ENCODE results near the gene RNF175.

RNF175 gene

GRCh38 chr4:153792618-153793247 is 32.9 kb upstream of the RNF175 start:
- TF ChIP-seq POU2F2 (IDR thresholded peaks at IDR 0.05; ENCODE audit: low read depth, low read length) (no peak), PAX5 (IDR thresholded peaks at IDR 0.05; ENCODE audit: insufficient read depth, low read length, severe bottlenecking) (no peak), SPI1 (IDR thresholded peaks at IDR 0.05; ENCODE audit: low read depth, low read length) (no peak), TAF1 (IDR thresholded peaks at IDR 0.05; ENCODE audit: low read depth, low read length) (no peak), POLR2AphosphoS5 (IDR thresholded peaks at IDR 0.05; ENCODE audit: low read depth, low read length) (no peak), POLR2A (IDR thresholded peaks at IDR 0.05; ENCODE audit: low read depth, low read length) (no peak)
- DNase-seq (ENCODE audit: insufficient read length, low spot score): no peak
- FAIRE-seq: no peak

GRCh38 chr4:153791746-153792617 is 32.2 kb upstream of the RNF175 start:
- no peak for TF ChIP-seq POLR2AphosphoS5 (IDR thresholded peaks at IDR 0.05; ENCODE audit: low read depth, low read length)
- TF ChIP-seq POLR2A (IDR thresholded peaks at IDR 0.05; ENCODE audit: low read depth, low read length): no peak
- TF ChIP-seq POU2F2 (IDR thresholded peaks at IDR 0.05; ENCODE audit: low read depth, low read length): no peak
- TF ChIP-seq SPI1 (IDR thresholded peaks at IDR 0.05; ENCODE audit: low read depth, low read length): no peak
- TF ChIP-seq PAX5 (IDR thresholded peaks at IDR 0.05; ENCODE audit: insufficient read depth, low read length, severe bottlenecking): no peak
- no peak for TF ChIP-seq TAF1 (IDR thresholded peaks at IDR 0.05; ENCODE audit: low read depth, low read length)
- no peak for DNase-seq (ENCODE audit: insufficient read length, low spot score)
- FAIRE-seq: no peak

- FAIRE-seq (no peak), DNase-seq (ENCODE audit: insufficient read length, low spot score) (no peak)
- TF ChIP-seq POLR2A (IDR thresholded peaks at IDR 0.05; ENCODE audit: low read depth, low read length): no peak
Observed at GRCh38 chr4:153790962-153791551, 31.2 kb upstream of the RNF175 start.

GRCh38 chr4:153790500-153790865 is 30.7 kb upstream of the RNF175 start:
- TF ChIP-seq SPI1 (IDR thresholded peaks at IDR 0.05; ENCODE audit: low read depth, low read length): no peak
- no peak for DNase-seq (ENCODE audit: insufficient read length, low spot score)
- no peak for FAIRE-seq

- FAIRE-seq: no peak
- TF ChIP-seq POLR2AphosphoS5 (IDR thresholded peaks at IDR 0.05; ENCODE audit: low read depth, low read length) (no peak), SPI1 (IDR thresholded peaks at IDR 0.05; ENCODE audit: low read depth, low read length) (no peak), POLR2A (IDR thresholded peaks at IDR 0.05; ENCODE audit: low read depth, low read length) (no peak), TAF1 (IDR thresholded peaks at IDR 0.05; ENCODE audit: low read depth, low read length) (no peak), PAX5 (IDR thresholded peaks at IDR 0.05; ENCODE audit: insufficient read depth, low read length, severe bottlenecking) (no peak), POU2F2 (IDR thresholded peaks at IDR 0.05; ENCODE audit: low read depth, low read length) (no peak)
- no peak for DNase-seq (ENCODE audit: insufficient read length, low spot score)
Observed at GRCh38 chr4:153789741-153790499, 30.1 kb upstream of the RNF175 start.

- DNase-seq (ENCODE audit: insufficient read length, low spot score) (no peak), FAIRE-seq (no peak)
- TF ChIP-seq SPI1 (IDR thresholded peaks at IDR 0.05; ENCODE audit: low read depth, low read length): no peak
- TF ChIP-seq PAX5 (IDR thresholded peaks at IDR 0.05; ENCODE audit: insufficient read depth, low read length, severe bottlenecking): no peak
- TF ChIP-seq TAF1 (IDR thresholded peaks at IDR 0.05; ENCODE audit: low read depth, low read length): no peak
- TF ChIP-seq POU2F2 (IDR thresholded peaks at IDR 0.05; ENCODE audit: low read depth, low read length): no peak
- no peak for TF ChIP-seq POLR2AphosphoS5 (IDR thresholded peaks at IDR 0.05; ENCODE audit: low read depth, low read length)
- no peak for TF ChIP-seq POLR2A (IDR thresholded peaks at IDR 0.05; ENCODE audit: low read depth, low read length)
Observed at GRCh38 chr4:153788413-153789276, 28.8 kb upstream of the RNF175 start, which contains the start of gene SFRP2. Gene SFRP2 (minus strand): TSS chr4:153789083. CDS start chr4:153788835, 248 bp downstream.

GRCh38 chr4:153788051-153788412 is 28.2 kb upstream of the RNF175 start:
- TF ChIP-seq POLR2A (IDR thresholded peaks at IDR 0.05; ENCODE audit: low read depth, low read length) (no peak), SPI1 (IDR thresholded peaks at IDR 0.05; ENCODE audit: low read depth, low read length) (no peak), POLR2AphosphoS5 (IDR thresholded peaks at IDR 0.05; ENCODE audit: low read depth, low read length) (no peak)
- DNase-seq (ENCODE audit: insufficient read length, low spot score) (no peak), FAIRE-seq (no peak)

- TF ChIP-seq SPI1 (IDR thresholded peaks at IDR 0.05; ENCODE audit: low read depth, low read length) (no peak), POLR2AphosphoS5 (IDR thresholded peaks at IDR 0.05; ENCODE audit: low read depth, low read length) (no peak), POLR2A (IDR thresholded peaks at IDR 0.05; ENCODE audit: low read depth, low read length) (no peak), TAF1 (IDR thresholded peaks at IDR 0.05; ENCODE audit: low read depth, low read length) (no peak), PAX5 (IDR thresholded peaks at IDR 0.05; ENCODE audit: insufficient read depth, low read length, severe bottlenecking) (no peak), POU2F2 (IDR thresholded peaks at IDR 0.05; ENCODE audit: low read depth, low read length) (no peak)
- FAIRE-seq (no peak), DNase-seq (ENCODE audit: insufficient read length, low spot score) (no peak)
Observed at GRCh38 chr4:153787575-153787974, 27.8 kb upstream of the RNF175 start.

- TF ChIP-seq TAF1 (IDR thresholded peaks at IDR 0.05; ENCODE audit: low read depth, low read length): no peak
- FAIRE-seq (no peak), DNase-seq (ENCODE audit: insufficient read length, low spot score) (no peak)
Observed at GRCh38 chr4:153787061-153787560, 27.3 kb upstream of the RNF175 start.

All from GM12891 (cell line).